Thyroid gland (tissue), 4 donors: ENCODE results near the gene PARD3. TPM values are rescaled to one million over a fixed set of nuclear protein-coding genes. Genes with fewer than 3 reads are reported as not detected.

Source experiments
- DNase-seq, 2 donors: peaks; one replicate each; pipeline ENCODE4 v3.0.0-alpha.2; 2019
- H3K27ac ChIP-seq, 3 donors: fragments of 200-600 bp; sonication (generic); 1 replicate in 2 of 3; 2 replicates in 1 of 3; pipeline ENCODE4 v1.5.1; 2016 to 2019; ENCODE audit warnings: mild to moderate bottlenecking in 1 of 3, moderate library complexity in 1 of 3
- H3K27me3 ChIP-seq: fragments of 200-600 bp; sonication (generic); one replicate; pipeline ENCODE4 v1.5.1; 2019
- H3K36me3 ChIP-seq, 2 donors: fragments of 200-600 bp; sonication (generic); one replicate each; pipeline ENCODE4 v1.5.1; 2016 to 2019
- H3K4me1 ChIP-seq, 2 donors: fragments of 200-600 bp; sonication (generic); one replicate each; pipeline ENCODE4 v1.5.1; 2017 to 2019
- H3K4me3 ChIP-seq, 3 donors: fragments of 200-600 bp; sonication (generic); replicated peaks in 1 of 3; 1 replicate in 2 of 3; 2 replicates in 1 of 3; pipeline ENCODE4 v1.5.1; 2016; ENCODE audit warnings: mild to moderate bottlenecking in 1 of 3
- H3K9me3 ChIP-seq: fragments of 200-600 bp; sonication (generic); one replicate; pipeline ENCODE4 v1.5.1; 2017
- POLR2A ChIP-seq, 2 donors: fragments of 450-650 bp; IDR thresholded peaks; one replicate each; pipeline ENCODE4 v1.6.1; 2017; ENCODE audit warnings: antibody characterized with exemption in 2 of 2, mild to moderate bottlenecking in 2 of 2, moderate library complexity in 1 of 2
- WGBS, 2 donors: methylation state at CpG; one replicate each; pipeline ENCODE4 v1.1.5; 2017; 5-methylcytosine and 5-hydroxymethylcytosine counted together
- intact Hi-C: fragments of 100-400 bp; cut with DNase I; formaldehyde crosslinking; loops from one replicate; pipeline ENCODE4 v1.15.1; 2023
- total RNA-seq, 4 donors: library from RNA; depleted of rRNA; stranded (reverse); fragments of >200 nt; gene quantifications; one replicate each; pipeline ENCODE4 v1.2.3, GENCODE V29; 2016
- TF ChIP-seq, protein P1 (sequence below), 6 experiments: fragments of 200-600 bp in 3 of 6; fragments of 450-650 bp in 3 of 6; sonication (generic) in 3 of 6; IDR thresholded peaks; one replicate each; pipeline ENCODE4 v1.5.1; 2016 to 2019; ENCODE audit warnings: antibody characterized with exemption in 6 of 6, mild to moderate bottlenecking in 2 of 6, inconsistent platforms in 1 of 6, moderate library complexity in 1 of 6

PARD3 gene
- total RNA-seq, 4 donors from 2014 or later, result 48.6 to 88.4 (median 57.7) TPM

DNA sequence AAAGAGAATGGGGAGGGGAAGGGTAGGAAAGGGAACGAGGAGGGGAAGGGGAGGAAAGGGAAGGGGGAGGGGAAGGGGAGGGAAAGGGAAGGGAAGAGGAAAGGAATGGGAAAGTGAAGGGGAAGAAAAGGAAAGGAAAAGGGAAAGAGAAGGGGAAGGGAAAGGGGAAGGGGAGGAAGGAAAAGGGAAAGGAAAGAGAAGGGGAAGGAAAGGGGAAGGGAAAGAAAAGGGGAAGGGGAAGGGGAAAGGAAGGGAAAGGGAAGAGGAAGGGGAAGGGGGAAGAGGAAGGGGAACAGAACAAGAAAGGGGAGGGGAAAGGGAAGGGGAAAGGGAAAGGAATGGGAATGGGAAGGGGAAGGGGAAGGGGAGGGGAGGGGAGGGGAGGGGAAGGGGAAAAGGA lies 352.1 kb downstream of the PARD3 start:
- H3K27ac ChIP-seq, result no peak overlapping the region
- 85 to 91% methylated on average over 1 of the region's 1 CpG for WGBS, 2 donors
- H3K4me1 ChIP-seq, result no peaks in the 10 kb centered on the region
- H3K4me3 ChIP-seq, result no peak overlapping the region
- H3K9me3 ChIP-seq, result no peaks in the 10 kb centered on the region
- H3K27me3 ChIP-seq, result no peaks in the 10 kb centered on the region
- no peak for DNase-seq
- no peak for TF ChIP-seq POLR2A (IDR thresholded peaks at IDR 0.05)
- TF ChIP-seq, protein P1, sequence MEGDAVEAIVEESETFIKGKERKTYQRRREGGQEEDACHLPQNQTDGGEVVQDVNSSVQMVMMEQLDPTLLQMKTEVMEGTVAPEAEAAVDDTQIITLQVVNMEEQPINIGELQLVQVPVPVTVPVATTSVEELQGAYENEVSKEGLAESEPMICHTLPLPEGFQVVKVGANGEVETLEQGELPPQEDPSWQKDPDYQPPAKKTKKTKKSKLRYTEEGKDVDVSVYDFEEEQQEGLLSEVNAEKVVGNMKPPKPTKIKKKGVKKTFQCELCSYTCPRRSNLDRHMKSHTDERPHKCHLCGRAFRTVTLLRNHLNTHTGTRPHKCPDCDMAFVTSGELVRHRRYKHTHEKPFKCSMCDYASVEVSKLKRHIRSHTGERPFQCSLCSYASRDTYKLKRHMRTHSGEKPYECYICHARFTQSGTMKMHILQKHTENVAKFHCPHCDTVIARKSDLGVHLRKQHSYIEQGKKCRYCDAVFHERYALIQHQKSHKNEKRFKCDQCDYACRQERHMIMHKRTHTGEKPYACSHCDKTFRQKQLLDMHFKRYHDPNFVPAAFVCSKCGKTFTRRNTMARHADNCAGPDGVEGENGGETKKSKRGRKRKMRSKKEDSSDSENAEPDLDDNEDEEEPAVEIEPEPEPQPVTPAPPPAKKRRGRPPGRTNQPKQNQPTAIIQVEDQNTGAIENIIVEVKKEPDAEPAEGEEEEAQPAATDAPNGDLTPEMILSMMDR (IDR thresholded peaks at IDR 0.05), result no peak
- intact Hi-C loops, result no loop called here
- H3K36me3 ChIP-seq, result no peaks in the 10 kb centered on the region

DNA sequence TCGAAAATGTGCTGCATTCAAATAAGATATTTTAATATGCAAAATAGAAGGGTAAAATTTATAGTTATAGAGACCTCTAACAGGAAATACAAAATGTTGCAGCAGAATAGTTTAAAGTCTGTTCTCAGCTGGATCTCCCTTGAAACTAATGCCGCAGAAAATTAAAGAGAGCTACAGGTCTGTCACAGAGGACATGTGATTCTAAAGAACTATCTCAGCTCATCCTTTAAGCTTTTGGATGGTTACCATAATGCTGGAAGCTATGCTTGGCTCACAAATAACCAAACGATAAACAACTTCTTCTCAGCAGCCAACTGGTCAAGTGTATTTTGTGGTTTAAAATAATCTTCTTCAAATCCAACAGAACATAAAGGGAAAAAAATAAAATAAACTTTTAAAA lies 353.0 kb downstream of the PARD3 start:
- H3K4me3 ChIP-seq, result no peak overlapping the region
- no peak for DNase-seq
- no peak overlapping the region for H3K27ac ChIP-seq
- 83 to 89% methylated on average over 3 of the region's 3 CpGs for WGBS, 2 donors
- H3K4me1 ChIP-seq, result no peaks in the 10 kb centered on the region
- no peaks in the 10 kb centered on the region for H3K36me3 ChIP-seq
- H3K27me3 ChIP-seq, result no peaks in the 10 kb centered on the region
- no peaks in the 10 kb centered on the region for H3K9me3 ChIP-seq
- TF ChIP-seq, protein P1 (IDR thresholded peaks at IDR 0.05), result no peak
- TF ChIP-seq POLR2A (IDR thresholded peaks at IDR 0.05), result no peak
- intact Hi-C loops, result no loop called here

DNA sequence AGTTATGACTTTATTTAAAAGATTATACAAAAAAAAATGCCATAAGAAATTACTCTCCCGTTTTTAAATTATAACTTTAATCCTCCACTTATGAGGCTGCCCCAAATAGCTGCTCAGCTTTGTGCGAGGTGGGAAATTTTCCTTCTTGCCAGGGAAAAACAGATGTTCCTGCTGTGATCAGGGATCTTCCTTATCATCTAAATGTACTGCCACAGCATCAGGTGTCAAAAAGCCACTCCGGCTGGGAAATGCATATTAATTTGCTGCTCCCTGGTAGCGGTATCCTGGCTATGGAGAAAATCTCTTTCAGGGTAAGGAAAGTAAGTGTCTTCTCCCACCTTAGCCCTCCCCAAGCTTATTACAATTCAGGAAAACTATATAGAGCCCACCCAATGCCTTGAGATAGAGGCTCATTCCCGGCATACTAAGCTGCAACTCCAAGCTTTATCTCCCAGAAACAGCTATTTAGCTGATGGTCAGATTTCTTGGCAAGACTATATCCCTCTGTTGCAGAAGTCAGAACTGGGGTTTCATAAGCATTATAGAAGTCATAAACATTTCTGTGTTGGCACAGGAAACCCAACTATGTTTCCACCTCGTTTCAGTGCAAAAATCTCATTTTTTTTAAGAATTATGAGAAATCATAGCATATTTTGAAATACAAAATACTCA lies 360.4 kb downstream of the PARD3 start:
- no peaks in the 10 kb centered on the region for H3K9me3 ChIP-seq
- H3K27ac ChIP-seq, result no peak overlapping the region
- H3K4me1 ChIP-seq, result no peaks in the 10 kb centered on the region
- no peaks in the 10 kb centered on the region for H3K27me3 ChIP-seq
- no peak for DNase-seq
- WGBS, 2 donors, result 90 to 95% methylated on average over 6 of the region's 6 CpGs
- TF ChIP-seq, protein P1 (IDR thresholded peaks at IDR 0.05), result no peak
- TF ChIP-seq POLR2A (IDR thresholded peaks at IDR 0.05), result no peak
- no peaks in the 10 kb centered on the region for H3K36me3 ChIP-seq
- no peak overlapping the region for H3K4me3 ChIP-seq
- intact Hi-C loops, result no loop called here

DNA sequence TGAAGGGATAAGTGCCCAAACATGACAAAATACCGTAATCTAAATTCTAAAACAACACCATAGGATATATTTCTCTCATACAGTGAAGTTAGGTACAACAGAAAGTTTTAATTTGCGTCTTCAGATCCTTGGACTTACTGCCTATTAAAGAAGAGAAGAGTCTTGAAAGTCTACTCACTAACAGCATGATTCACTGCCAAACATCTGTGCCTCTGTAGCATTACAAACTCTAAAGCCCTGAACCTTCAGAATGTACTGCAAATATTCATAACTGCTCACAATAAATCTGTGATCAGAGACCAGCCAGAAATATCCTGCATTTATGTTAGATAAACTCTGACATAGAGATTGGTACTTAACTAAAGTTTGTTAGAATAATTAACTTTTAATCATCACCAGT lies 365.3 kb downstream of the PARD3 start:
- Histone ChIP-seq H3K4me1 (no peaks in the 10 kb centered on the region), H3K4me3 (no peak overlapping the region), H3K36me3 (no peaks in the 10 kb centered on the region), H3K27ac (no peak overlapping the region), H3K27me3 (no peaks in the 10 kb centered on the region), H3K9me3 (no peaks in the 10 kb centered on the region)
- DNase-seq, result no peak
- 92% methylated on average over 2 of the region's 2 CpGs for WGBS, 2 donors
- intact Hi-C loops, result no loop called here
- TF ChIP-seq, protein P1 (IDR thresholded peaks at IDR 0.05), result no peak
- TF ChIP-seq POLR2A (IDR thresholded peaks at IDR 0.05), result no peak

DNA sequence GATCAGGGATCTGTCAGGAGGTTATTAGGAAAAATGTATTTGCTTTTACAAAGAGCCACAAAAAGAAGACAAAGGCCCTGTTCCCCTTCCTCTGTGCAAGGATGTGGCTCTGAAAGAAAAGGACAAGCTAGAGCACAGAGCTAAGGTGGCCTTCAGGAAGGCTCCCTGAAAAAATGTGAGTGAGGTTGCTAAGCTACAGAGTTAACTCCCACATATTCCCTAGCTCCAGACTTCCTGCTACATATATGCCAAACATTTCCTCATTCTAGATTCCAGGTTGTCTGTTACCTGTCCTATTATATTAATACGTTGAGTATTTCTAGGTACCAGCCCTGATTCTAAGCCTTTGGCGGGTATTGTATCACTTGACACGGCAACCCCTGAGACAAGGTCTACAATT lies 369.0 kb downstream of the PARD3 start:
- TF ChIP-seq POLR2A (IDR thresholded peaks at IDR 0.05), result no peak
- TF ChIP-seq, protein P1 (IDR thresholded peaks at IDR 0.05), result no peak
- no peaks in the 10 kb centered on the region for H3K36me3 ChIP-seq
- no peaks in the 10 kb centered on the region for H3K4me1 ChIP-seq
- WGBS, 2 donors, result 93 to 99% methylated on average over 3 of the region's 3 CpGs
- no peak for DNase-seq
- no peaks in the 10 kb centered on the region for H3K27me3 ChIP-seq
- intact Hi-C loops, result no loop called here
- H3K27ac ChIP-seq, result no peak overlapping the region
- H3K9me3 ChIP-seq, result no peaks in the 10 kb centered on the region
- no peak overlapping the region for H3K4me3 ChIP-seq
